H54 (cell line): ENCODE results near the gene GRIK2.
"Not testable (repeated sequence)": the region's sequence is repeated elsewhere in the genome, so short reads cannot be mapped to it uniquely, and the experiment has no call there.

Experiments
- DNase-seq: peaks from one replicate; pipeline ENCODE4 v3.0.0; 2011; ENCODE audit warnings: low spot score, mixed read lengths; ENCODE audit not compliant: insufficient read length
- FAIRE-seq: peaks from 3 replicates; lab custom pipeline; 2011; peaks lifted over from hg19 to GRCh38; lab: Jason Lieb, UNC
- POLR2A ChIP-seq: IDR thresholded peaks from 2 replicates; pipeline ENCODE4 v1.6.1; 2011; ENCODE audit warnings: low read depth, mild to moderate bottlenecking, low read length

The GRIK2 gene

DNA sequence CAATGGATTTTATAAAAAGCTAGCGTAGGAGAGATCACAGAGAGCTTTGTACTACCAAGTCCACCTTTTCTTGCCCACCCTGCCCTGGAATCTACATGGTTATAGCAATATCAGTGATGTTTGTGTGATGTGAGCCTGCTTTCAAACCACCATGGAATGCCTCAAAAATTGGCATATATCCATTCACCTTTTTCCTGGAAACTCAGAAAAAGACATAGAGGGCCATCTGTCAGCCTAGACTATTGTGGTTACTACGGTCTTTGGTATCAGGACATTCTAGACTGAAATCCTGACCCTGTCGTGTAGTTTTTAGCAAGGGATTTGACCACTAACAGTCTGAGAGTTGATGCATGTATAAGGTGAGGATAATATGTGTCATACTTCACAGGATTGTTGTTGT is 239.6 kb downstream of the GRIK2 start:
- DNase-seq (no peak), FAIRE-seq (no peak)
- no peak for TF ChIP-seq POLR2A

DNA sequence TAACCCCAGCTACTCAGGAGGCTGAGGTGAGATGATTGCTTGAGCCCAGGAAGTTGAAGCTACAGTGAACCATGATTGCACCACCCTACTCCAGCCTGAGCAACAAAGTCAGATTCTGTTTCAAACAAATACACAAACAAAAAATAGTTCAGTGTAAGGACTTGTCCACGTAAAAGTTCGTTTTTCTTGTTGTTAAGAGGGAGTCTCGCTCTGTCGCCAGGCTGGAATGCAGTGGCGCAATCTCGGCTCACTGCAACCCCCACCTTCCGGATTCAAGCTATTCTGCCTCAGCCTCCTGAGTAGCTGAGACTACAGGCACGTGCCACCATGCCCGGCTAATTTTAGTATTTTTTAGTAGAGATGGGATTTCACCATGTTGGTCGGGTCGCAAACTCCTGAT is 245.4 kb downstream of the GRIK2 start:
- DNase-seq, FAIRE-seq: not testable (repeated sequence)

DNA sequence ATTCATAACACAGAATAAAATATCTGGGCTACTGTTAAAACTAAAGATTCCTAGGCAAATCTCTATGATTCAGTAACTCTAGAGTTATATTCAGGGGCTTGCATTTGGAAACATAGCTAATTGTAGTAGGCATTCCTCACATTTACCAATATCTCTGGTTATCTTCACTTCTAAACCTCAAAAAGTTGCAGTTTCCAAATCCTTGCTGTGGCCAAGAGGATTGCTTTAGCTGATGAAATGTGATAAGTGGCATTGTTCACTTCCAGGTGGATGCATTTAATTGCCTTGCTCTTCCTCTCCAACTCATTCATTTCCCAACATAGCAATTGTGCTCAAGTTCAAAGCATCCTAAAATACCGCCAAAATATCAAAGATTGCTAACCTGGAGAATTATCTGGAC is 246.6 kb downstream of the GRIK2 start:
- TF ChIP-seq POLR2A, result no peak
- FAIRE-seq, result no peak
- DNase-seq, result no peak

DNA sequence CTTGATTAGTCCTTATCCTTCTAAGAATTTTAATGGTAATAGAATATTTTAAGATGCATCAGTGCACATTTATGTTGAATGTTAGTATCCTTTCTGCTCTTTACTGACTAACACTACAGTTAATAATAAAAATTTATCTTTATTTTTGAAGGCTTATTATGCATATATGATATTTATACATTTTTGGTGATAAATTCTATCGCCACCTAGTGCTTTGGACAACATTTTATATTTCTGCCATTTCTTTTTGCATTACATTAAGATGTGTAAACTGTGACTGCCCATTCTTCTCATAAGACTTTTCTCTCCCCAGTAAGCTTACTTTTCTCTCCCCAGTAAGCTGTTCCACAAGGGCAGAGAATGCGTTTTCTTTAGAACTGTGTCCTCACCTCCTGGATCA is 252.3 kb downstream of the GRIK2 start:
- no peak for TF ChIP-seq POLR2A
- FAIRE-seq (no peak), DNase-seq (no peak)

DNA sequence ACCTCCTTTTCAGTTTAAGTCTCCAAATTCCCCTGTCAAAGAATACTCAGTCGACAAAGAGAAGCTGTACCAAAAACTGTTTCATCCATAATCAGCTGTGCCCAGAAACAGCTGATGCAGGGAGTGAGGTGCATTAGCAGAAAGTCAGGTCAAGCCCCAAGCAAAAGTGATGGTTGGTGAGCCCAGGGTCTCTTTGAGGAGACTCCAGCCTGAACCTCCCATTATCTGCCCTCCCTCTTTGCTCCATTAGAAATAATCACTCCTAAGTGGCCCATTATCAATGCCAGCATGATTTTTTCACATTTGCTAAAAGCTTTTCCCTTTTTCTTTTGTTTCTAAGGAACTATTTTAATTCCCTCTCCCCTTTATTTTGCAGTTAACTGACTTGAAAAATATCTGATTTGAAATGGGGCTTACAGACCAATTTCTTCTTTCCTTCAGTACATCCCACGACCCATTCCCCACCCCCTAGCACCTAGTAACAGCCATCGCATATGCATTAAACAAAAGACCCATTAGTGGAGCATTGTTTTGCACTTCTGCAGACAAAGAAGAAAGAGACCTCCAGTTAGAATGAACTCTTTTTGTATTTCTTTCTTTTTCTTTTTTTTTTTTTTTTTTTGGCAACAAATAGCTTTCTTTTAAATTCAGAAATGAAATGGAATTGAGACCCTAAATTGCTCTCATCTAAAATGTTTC is 257.0 kb downstream of the GRIK2 start:
- no peak for DNase-seq
- no peak for TF ChIP-seq POLR2A
- FAIRE-seq, result no peak

DNA sequence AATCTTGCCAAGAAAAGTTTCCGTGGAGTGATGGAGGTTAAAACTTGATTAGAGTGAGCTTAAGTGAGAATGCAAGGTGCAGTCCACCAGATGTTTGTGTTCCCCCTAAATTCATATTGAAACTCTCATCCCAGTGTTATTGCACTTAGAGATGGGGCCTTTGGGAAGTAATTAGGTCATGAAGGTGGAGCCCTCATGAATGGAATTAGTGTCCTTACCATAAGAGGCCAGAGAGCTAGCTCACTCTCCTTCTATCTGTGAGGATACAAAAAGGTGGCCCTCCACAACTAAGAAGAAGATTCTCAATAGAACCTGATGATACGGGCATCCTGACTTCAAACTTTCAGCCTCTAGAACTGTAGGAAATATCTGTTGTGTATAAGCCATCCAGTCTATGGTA is 258.6 kb downstream of the GRIK2 start:
- TF ChIP-seq POLR2A, result no peak
- FAIRE-seq (no peak), DNase-seq (no peak)

DNA sequence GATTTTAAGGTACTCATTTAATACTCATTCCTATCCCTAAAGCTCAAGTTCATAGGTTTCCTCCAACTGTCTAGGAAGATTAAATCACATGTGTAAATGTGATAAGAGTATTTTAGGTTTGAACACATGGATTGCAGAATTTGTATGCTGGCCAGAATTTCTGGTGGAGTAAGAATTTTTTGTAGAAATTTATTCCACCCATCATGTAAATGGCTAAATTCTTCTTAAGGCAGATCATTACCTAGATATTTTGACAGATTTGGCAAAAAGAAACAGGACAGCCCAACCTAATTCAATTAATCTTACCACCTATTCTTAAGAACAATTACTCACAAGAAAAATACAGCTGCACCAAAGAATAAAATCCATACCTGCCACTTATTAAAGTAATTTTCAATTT is 261.6 kb downstream of the GRIK2 start:
- FAIRE-seq (no peak), DNase-seq (no peak)
- no peak for TF ChIP-seq POLR2A

DNA sequence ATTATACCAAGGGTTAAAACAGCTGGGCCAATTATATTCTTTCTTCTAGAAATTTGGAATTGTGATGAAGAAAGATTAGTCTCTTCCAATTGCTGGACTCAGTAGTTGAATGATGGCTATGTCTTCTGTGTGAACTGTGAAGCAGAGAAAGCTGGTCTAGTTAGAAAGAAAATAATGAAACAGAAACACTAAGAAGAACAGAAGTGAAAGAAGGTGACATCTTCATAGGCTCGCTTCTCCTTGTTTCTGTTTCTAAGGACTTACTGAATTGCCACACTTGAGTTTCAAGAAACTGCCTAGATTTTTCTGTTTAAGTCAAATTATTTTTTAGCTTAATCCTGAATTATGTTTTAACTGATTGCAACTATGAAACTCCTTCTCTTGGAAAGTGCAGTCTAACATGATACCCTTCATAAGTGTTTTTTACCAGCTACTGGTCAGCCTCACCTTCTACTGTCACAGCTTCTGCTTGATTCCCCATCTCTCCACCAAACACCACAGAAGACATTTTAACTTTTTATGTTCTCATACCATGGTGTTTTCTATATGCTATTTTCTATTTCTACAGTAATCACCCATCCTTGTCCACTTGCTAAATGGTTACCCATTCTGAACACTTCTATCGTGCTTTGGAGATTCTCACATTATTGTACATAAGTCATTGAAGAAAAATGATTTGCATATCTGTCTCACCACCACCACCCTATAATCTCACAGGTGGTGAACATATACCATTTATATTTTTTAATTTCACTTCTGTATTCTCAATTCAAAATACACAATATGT is 268.8 kb downstream of the GRIK2 start:
- no peak for DNase-seq
- no peak for TF ChIP-seq POLR2A
- FAIRE-seq, result no peak

DNA sequence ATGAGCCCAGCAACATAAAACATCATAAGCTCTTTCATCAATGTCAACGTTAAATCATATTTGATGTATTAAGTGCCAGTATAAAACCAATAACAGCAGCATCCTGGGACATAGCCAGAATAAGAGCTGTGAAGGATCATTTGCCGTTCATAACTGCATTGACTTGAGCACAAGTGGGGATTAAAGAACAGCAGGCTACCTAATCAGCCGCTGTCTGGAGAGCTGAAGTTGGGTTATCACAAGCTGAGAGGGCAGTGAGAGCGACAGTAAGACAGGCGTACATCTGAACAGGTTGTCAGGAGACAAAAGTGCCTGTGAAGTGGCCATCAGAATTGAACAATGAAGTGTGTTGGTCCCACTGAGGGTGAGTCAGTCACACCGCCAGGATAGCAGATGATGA is 269.6 kb downstream of the GRIK2 start:
- TF ChIP-seq POLR2A, result no peak
- FAIRE-seq, result no peak
- DNase-seq, result no peak

DNA sequence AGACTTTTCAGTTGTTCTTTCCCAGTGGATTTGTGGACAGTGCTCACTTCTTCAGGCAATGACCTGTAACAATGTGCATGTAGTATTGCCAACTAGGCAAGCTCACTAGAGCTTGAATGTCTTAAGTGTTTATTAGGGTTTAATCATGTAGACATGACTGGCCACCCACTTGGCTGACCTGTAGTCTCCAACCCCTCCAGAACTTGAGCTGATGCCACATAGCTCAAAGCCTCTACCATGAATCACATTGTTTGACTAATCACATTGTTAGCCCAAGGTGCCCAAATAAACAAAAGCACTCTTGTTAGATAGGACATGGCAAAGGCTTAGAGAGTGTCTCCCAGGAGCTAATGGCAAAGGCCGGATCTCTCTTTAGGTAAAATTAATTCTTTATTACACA is 272.7 kb downstream of the GRIK2 start:
- DNase-seq, result peak; percentile 9
- no peak for TF ChIP-seq POLR2A
- peak; percentile 84 for FAIRE-seq

DNA sequence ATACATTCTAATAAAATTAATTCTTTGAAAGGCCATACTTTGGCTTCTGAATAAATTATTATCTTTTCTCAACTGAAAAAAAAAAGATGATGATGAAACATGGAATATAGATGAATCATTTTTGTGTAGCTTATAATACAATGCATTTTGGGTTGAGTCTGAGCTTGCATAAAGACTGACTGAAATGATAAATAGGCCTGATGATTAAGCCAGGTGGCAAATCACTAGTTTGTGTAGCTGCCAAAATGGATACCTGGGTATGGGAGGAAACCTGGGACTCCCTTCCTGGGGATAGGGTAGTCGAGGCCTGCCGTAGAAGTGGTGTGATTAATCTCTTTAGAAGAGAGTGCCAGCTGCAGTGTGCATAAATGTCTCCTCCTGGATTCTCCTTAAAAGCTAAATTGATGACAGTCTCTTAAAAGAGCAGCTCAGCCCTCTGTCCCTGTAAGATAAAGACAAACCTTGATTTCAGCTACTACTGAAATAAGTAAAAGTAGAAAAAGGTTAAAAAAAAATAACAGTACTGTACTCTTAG is 275.1 kb downstream of the GRIK2 start:
- DNase-seq (no peak), FAIRE-seq (no peak)

DNA sequence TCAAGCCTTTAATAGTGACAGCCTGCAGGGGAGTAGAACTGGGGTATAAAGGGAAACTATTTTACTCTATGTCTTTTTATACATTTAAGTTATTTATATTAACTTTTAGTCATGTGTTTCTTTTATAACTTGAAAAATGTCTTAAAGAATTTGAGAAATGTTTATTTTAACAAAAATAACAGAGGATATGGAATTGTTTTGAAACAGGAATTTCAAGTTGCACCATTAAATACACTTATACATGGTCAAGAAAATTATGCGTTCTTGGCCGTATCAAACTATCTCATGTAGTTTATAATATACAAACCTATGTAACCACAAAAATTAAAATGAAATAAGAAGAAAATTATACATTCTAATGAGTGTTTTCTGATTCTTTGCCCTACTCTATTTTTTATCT is 282.7 kb downstream of the GRIK2 start:
- no peak for TF ChIP-seq POLR2A
- no peak for FAIRE-seq
- no peak for DNase-seq

More for the DNA sequence above, 275.1 kb downstream of the GRIK2 start:
- no peak for TF ChIP-seq POLR2A

DNA sequence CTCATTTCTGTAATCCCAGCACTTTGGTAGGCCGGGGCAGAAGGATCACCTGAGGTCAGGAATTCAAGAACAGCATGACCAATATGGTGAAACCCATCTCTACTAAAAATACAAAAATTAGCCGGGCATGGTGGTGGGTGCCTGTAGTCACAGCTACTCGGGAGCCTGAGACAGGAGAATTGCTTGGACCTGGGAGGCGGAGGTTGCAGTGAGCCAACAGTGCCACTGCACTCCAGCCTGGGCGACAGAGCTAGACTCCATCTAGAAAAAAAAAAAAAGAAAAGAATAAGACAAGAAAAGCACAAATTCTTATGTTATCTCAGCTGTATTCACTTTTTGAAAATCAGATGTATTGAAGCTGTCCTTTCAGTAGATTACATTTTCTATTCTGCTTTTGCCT is 289.4 kb downstream of the GRIK2 start:
- TF ChIP-seq POLR2A, result no peak
- no peak for DNase-seq
- no peak for FAIRE-seq

DNA sequence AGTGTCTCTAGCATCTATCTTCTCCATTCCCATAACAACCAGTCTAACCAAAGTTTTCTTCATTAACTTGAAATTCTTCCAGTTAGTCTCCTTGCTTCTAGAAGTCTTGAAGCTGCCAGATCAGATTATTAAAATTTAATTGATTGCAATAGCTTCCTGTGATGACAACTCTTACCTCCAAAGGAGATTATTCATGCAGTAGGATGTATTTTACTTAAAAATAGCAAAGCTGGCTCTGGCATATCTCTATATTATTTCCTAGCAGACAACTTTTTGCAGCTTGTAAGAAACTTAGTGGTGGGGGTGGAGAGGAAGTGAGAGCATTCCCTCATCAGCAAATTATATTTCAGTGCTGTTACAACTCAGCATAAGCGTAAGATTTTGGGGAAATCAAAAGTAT is 290.4 kb downstream of the GRIK2 start:
- no peak for FAIRE-seq
- no peak for TF ChIP-seq POLR2A
- DNase-seq, result no peak

DNA sequence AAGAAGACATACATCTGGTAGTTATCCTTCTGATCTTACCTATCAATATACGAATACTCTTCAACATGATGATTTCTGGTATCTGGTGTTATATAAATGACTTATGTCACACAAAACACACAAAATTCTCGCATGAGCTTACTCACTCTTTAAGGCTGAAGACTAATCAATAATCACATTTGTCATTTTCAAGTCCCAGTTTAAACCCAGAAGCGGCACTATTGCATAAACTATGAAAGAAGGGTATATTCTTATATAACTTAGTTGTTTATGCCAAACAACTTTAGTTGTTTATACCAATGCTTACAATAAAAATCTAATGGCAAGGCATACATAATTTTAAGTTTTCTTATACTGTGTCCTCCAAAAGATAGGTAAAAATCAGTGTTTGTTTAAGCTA is 293.1 kb downstream of the GRIK2 start:
- DNase-seq (no peak), FAIRE-seq (no peak)
- TF ChIP-seq POLR2A, result no peak
